ENCODE measurements around the gene FADS1.

DNA sequence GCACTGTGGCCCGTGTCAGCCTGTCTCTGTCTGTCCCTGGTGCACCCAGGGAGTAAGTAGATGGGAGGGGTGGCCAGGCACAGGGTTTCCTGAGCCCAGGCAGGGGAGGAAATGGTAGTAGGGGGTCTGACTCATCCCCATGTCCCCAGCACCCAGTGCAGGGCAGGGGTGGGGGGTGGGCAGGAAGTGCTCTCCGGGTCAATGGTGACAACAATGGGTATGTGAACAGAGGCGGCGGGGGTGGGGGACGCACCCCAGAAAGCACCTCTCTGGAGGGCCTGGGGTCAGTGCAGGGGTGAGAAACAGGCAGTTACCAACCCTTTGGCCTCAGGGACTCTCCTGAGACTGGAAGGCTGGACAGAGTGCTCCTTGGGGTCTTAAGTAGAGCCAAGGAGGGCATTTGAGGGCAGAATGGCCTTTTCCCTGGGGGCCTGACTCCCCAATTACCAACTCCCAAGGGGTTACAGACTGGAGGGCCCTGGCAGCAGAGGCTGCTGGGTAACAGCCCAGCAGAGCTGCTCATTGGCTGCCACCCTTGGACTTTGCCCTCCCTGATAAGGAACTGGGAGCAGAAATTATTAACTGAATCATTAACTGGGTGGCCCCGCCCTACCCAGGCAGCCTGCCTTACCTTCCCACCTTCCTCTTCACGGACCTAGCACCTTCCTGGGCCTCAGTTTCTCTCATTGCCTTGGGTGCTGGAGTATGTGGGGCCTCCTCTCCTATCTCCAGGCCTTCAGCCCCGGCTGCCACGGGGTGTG, 60.2 kb downstream of the FADS1 start:
- TF ChIP-seq EZH2phosphoT487 (IDR thresholded peaks at IDR 0.05; ENCODE audit: borderline replicate concordance, low read depth, low read length): no peak
- TF ChIP-seq, protein P1, sequence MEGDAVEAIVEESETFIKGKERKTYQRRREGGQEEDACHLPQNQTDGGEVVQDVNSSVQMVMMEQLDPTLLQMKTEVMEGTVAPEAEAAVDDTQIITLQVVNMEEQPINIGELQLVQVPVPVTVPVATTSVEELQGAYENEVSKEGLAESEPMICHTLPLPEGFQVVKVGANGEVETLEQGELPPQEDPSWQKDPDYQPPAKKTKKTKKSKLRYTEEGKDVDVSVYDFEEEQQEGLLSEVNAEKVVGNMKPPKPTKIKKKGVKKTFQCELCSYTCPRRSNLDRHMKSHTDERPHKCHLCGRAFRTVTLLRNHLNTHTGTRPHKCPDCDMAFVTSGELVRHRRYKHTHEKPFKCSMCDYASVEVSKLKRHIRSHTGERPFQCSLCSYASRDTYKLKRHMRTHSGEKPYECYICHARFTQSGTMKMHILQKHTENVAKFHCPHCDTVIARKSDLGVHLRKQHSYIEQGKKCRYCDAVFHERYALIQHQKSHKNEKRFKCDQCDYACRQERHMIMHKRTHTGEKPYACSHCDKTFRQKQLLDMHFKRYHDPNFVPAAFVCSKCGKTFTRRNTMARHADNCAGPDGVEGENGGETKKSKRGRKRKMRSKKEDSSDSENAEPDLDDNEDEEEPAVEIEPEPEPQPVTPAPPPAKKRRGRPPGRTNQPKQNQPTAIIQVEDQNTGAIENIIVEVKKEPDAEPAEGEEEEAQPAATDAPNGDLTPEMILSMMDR (conservative IDR thresholded peaks at IDR 0.05; ENCODE audit: low read length): no peak

Data from OCI-LY7 (cell line).